Stomach (tissue), 4 donors: ENCODE data around the gene GRB10.

ENCODE experiments used
- CTCF ChIP-seq, 7 experiments: fragments of 450-650 bp in 4 of 7; fragments of 200-600 bp in 3 of 7; sonication (generic) in 3 of 7; IDR thresholded peaks; one replicate each; pipeline ENCODE4 v1.5.1; 2016 to 2019; ENCODE audit warnings: antibody characterized with exemption in 7 of 7, control low read depth in 2 of 7, mild to moderate bottlenecking in 1 of 7
- POLR2A ChIP-seq, 4 donors: fragments of 450-650 bp; IDR thresholded peaks; one replicate each; pipeline ENCODE4 v1.6.1; 2016; ENCODE audit warnings: antibody characterized with exemption in 4 of 4, control low read depth in 2 of 4, mild to moderate bottlenecking in 1 of 4, moderate library complexity in 1 of 4

- no peak for TF ChIP-seq CTCF (IDR thresholded peaks at IDR 0.05)
- no peak for TF ChIP-seq POLR2A (IDR thresholded peaks at IDR 0.05)
Measured at GRCh38 chr7:50729962-50730361, 52.7 kb downstream of the GRB10 start.
